GM18511 (cell line): ENCODE data around the gene CCDC3.
"Not testable (repeated sequence)": the region's sequence is repeated elsewhere in the genome, so short reads cannot be mapped to it uniquely, and the experiment has no call there.

ENCODE experiments used
- ATAC-seq: cut with Tn5 transposase; IDR thresholded peaks from one replicate; pipeline ENCODE4 v1.9.1; 2021; ENCODE audit warnings: mild to moderate bottlenecking, moderate library complexity; ENCODE audit not compliant: unreplicated experiment

Gene CCDC3

DNA sequence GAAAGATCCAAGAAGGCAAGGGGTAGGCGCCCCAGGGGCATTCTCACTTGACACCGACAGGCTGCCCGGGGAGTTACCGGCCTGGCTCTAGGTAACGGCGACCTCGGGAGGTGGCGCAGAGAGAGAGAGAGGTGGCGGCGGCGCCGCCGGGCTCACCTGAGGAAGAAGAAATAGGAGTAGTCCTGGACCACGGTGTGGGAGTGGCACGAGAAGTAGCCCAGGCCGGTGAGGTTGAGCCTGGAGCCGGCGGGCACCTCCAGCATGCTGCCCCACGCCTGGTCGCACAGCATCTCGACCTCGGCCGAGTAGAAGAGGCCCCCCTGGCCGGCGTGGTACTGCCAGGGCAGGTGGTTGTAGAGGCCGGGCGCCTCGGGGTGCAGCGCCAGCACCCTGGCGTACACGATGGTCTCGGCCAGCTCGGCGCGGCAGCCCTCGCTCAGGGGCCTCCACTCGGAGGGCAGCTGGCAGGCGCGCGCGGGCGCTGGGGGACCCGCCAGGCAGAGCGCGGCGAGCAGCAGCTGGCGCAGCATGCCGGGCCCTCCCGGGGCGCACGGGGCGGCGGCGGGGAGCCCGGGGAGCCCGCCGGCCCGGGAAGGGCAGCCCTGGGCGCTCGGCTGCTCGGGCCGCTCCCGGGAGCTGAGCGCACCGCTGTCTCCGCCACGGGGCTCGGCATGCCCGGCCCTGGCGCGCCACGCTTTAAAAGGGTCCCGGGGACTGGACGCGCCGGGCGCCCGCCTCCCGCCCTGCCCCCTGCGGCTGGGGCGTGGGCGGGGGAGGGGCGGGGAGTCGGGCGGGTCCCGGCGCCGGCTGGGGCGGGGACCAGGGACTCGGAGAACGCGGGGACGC, at the start of gene CCDC3:
Gene CCDC3, minus strand, starts transcription at position 673 of the 846 bp plus-strand sequence. Its CDS starts 143 bp downstream, at position 530.
- ATAC-seq: no peak

DNA sequence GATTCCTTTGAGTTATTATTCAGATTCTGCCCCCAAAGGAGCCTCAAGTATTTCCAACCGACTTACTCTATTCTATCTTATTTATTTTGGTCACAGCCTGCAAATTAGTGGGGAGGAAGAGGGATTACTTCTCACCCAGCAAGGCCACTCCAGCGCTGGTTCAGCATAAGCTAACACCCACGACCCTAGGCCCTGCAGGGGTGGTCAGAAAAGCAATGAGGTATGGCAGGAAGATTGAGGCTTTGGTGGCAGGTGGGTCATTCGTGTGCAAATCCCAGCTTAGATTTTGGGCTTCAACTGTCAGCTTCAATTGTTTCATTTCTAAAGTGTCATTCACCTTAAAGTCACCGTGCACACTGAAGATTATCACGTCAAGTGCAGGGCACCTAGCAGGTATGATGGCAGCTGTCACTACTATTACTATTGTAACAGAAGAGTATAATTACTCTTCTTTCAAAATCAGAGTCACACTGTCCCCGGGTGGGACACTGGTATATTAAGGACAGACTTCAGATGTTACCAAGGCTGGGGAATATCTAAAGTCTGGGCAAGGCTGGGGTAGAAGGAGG, 49.7 kb upstream of the CCDC3 start:
- no peak for ATAC-seq

DNA sequence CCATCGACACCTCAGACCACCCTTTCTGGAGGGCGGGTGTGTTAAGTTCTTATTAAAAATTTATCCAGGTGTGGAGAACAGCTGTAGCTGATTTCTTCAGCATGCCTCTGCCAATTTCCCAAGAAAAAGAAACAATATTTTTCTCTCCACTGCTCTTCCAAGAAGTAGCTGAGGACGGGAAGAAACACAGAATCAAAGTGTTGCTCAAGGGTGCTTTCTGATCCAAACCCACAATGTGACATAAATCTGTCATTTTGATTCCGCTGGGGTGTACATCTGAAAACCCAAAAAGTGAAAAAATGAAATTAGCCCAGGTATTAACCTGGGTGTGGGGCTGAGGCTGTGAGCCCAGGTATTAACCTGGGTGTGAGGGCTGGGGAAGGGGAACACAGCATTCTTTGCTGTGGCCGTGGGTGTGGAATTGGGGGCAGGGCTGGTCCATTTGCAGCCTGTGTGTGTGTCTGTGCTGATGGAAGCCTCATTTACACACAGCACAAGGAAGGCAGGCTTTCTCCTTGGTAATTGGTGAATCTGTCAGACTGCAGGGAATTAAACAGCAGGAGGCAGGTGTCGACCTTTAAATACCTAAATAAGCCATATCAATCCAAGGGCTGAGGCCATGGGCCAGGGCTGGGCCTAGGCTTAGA, 48.4 kb upstream of the CCDC3 start:
- ATAC-seq: no peak

DNA sequence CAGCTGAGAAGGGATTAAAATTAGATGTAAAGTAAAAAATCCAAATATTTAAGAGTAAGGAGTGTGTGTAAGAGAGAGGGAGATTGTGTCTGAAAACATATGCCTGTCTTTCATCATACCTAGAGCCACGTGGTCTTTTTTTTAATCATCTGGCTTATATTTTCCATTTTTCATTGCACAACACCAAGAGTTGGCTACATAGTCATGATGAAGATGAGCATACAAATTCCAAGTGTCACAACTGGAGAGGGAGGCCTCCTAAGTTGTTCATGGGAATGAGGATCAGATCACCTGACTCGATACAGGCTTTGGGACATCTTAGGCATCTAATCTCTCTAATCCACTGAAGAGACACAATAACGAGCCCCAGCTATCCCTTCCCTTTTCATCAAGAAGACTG, 47.2 kb upstream of the CCDC3 start:
- no peak for ATAC-seq

DNA sequence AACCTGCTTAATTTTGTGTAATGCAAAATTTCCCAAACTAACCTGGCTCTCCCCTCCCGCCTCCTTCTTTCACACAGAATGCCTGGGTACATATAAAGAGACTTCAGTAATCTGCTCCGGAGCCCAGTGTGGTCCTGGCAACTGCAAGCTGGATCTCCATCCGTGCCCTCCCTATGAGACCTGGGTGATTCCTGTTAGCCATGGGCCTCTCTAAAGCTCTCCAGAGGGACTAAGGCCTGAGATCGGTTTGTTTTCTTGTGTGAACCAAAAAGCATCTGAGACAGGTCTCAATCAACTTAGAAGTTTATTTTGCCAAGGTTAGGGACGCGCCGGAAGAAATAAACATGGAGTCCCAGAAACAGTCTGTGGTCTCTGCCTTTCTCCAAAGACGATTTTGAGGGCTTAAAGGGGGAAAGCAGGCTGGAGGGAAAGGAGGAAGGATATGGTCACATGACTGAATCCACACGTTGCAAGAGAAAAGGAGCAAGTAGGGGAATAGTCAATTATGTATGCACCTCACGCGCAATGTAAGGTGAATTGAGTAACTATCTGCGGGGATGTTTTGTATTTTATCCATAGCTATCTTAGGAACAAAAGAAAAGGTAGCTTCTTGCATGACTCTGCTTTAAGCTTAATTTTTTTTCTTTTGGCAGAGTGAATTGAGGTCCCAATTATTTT, 46.2 kb upstream of the CCDC3 start:
- ATAC-seq: no peak

DNA sequence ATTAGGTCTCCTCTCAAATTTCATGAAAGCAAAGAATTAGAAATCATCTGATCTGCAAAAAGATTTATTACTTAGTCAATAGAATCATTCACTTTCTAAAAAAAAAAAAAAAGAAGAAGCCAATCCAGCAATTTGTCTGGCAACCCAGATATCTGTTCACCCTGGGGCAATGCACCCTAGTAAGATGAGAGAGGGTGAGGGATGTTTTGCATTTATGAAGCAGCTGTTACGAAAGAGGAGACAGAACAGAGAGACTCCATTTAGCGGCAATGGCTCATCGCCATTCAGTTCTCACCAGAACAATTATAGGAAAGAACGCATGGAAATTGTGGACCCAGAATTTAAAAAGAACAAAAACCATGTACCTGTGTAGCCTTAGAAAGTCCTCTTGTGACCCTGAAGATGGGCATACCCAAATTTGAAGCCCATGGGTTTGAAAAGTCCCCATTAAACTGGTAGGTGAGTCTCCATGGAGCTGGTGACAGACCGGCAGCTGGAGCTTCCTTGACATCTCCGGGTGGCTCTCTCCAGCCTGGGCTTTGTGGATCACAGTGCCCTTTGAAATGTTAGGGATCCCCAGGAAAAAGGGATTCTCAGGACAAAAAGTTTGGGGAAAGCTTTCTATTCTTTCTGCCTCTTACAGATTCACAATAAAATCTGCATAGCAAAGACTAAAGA, 45.5 kb upstream of the CCDC3 start:
- ATAC-seq: no peak

DNA sequence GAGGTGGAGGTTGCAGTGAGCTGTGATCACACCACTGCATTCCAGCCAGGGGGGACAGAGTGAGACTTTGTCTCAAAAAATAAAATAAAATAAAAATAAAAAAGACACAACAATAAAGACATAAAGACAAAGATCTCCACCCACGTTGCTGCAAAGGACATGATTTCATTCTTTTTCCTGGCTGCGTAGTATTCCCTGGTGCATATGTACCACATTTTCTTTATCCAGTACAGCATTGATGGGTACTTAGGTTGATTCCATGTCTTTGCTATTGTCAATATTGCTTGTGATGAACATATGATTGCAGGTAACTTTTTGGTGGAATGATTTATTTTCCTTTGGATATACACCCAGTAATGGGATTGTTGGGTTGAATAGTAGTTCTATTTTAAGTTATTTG, 42.0 kb upstream of the CCDC3 start:
- ATAC-seq: no peak

DNA sequence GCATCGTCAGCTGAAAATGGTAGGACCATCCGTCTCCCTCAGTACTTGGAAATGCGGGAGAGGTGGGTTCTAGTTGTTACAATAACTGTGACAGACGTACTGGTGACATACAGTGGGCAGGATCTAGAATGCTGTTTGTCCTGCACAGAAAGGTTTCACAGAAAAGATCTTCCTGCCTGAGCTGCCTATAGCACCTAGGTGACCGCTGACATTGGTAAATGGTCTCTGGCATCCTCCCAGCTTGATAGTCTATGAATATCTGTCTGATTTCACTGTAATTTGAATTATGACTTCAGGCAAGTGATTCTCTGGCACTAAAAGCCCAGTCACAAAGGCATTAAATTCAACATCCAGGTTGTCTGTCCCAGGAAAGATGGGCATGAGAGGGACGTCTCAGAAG, 38.2 kb upstream of the CCDC3 start:
- ATAC-seq: no peak

DNA sequence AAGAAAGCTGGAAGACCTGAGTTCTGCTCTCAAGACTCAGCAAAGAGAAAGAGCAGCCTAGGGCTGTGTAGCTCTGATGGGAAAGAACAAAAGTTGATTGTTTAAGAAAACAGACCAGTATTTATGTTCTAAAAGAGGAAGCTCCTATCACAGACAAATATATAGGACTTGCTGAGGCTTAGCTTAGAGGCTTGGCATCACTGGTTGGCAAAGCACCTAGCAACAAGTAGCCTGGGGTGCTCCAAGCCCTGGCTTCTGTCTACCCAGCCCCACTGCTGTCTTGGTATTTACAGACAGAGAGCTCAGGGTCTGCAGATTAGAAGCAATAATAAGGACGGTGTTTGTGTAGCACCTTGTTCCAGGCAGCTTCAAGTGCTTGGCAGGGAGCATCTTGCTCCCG, 36.9 kb upstream of the CCDC3 start:
- no peak for ATAC-seq

DNA sequence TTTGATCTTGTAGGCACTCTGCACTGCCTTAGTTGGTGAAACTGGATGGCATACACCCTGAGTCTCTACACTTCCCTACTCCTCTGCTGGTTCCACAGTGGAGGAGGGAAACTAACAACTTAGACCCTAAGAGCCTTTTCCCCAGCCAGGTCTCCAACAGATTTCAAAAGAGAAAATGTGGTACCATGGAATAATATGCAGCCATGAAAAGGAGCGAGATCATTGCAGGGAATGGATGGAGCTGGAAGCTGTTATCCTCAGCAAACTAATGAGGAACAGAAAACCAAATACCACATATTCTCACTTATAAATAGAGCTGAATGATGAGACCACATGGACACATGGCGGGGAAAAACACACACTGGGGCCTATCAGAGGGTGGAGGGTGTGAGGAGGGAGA, 36.3 kb upstream of the CCDC3 start:
- ATAC-seq: no peak

DNA sequence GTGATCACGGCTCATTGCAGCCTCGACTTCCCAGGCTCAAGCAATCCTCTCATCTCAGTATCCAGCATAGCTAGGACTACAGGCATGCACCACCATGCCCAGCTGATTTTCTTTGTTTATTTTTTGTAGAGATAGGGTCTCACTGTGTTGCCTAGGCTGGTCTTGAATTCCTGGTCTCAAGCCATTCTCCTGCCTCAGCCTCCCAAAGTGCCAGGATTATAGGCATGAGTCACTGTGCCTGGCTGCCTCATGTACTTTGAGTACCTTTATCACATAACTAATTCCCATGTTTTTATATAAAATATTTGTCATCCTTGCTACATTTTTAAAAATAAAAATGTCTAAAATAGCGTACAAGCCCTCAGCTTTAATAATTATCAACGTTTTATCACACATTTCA, 35.3 kb upstream of the CCDC3 start:
- no peak for ATAC-seq

DNA sequence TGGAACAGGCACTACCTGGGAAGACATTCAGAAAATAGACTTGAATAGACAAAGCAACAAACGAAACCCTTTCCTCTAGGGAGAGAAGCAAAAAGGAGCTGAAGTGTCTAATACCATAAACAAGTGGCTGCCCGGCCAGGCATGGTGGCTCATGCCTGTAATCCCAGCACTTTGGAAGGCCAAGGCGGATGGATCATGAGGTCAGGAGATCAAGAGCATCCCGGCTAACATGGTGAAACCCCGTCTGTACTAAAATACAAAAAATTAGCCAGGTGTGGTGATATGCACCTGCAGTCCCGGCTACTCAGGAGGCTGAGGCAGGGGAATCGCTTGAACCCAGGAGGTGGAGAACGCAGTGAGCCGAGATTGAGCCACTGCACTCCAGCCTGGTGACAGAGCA, 34.2 kb upstream of the CCDC3 start:
- not testable (repeated sequence) for ATAC-seq

DNA sequence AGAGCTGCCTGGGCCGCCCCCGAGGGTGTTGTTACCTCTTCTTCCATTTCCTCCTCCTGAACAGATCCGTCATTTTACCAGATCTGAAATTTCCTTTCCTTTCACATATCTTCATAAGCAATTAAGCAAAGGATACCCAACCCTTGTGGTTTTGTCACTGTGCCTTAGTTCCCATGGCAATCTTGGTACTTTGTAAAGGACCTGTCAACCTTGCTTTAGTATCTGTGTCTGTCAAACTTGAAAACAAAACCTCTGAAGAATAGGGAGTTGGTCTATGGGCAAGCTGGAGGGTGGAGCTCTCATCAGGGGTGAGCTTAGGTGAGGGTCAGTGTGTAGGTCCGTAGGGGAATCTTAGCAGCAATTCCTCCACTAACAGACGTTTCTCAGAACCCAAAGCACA, 25.4 kb upstream of the CCDC3 start:
- ATAC-seq: no peak

DNA sequence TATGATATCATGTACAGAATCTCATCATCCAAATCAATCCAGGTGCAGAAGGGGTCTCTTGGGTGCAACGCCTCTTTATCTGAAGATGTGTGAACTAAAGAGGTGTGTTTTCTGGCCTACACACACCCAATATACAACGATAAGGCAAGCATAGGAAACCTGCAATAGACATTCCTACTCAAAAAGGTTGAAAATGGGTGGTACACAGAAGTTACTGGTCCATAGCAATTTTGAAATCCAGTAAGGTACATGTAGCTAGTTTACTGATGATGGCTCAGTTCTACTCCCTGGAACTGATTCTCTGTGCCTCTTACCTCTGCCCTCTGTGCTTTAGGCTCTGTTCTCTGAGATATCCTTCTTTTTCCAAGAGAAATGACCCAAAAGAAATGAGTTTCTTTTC, 22.2 kb upstream of the CCDC3 start:
- no peak for ATAC-seq

DNA sequence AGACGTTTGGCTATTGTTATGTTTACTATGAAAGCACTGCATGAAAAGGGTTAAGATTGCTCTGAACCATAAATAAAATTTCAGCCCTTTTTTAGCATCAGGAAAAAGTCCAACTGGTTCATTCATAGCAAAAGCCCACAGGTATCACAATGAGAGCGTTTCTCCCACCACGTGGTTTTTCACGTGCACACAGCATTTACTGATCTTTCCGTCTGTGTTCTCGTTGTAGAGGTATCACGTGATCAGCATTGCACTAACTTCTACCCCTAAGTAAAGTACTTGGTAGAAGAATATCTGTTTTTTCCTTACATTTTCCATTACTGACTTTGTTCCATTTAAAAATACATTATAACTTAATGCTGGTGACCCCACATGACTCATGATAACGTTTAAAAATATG, 17.8 kb upstream of the CCDC3 start:
- ATAC-seq: no peak

DNA sequence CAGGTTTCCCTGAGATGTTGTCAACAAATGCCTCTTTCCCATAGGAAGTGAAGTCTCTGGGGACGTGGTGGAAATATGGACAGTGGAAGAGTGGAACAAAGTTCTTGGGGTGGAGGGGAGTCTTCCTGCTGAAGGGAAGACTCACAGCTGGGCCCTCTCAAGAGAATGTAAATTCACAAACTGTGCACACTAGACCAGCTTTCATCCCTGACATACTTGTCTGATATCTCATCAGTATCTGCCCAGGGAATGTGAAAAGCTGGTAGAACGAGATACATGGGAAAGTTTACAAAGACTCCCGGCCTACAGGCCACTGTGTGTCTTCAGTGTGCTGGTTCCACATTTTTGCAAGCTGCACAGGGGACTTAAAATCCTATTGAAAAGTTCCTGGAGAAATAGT, 16.7 kb upstream of the CCDC3 start:
- no peak for ATAC-seq

DNA sequence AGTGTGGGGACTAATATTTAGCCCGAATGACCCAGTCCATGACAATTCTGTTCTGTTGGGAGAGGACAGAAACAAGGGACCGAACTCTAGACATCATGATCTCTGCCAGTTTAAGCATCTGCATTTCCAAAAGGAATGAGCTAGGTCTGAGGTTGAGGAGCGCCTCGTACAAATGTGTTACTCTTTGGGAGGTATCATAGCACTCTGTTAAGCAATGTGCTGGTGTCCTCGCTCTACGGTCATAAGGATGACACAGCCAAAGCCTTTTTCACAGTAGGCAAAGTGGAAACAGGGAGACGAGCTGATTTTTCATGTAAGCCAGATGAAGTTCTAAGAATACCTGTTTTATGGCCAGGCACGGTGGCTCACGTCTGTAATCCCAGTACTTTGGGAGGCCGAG, 15.4 kb upstream of the CCDC3 start:
- no peak for ATAC-seq

DNA sequence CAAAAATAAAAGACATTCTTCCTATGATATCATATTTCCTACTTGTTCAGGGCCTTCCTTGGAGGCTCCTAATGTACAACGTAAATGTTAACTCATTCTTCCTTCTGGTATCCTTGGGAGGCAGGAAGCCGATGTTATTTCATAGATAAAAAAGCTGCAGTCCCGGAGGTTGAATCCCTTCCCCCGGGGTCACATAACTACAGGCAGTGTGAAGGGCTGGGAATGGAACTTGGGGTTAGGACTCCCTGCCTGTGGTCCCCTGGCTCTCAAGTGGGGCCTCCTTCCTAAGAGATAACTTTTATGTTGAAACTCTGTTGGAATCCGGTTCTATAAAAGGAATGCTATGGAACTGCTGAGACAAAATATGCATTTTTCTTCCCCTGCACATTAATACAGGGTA, 14.9 kb upstream of the CCDC3 start:
- no peak for ATAC-seq

DNA sequence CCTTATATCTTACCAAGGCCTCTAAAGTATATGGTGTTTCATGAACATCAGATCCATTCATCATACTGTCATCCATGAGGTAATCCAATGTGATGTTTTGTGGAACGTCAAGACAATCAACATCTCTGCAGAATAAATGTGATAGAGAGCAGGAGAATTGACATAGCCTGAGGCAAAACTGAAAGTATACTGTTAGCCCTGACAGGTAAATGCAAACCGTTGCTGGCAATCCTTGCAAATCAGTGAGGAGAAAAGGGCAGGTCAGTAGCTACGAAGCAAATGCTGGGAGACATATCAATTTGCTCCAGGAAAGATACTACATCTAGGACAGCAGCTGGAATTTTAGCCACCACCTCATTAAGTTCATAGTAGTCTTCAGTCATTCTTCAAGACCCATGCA, 4.5 kb upstream of the CCDC3 start:
- ATAC-seq: no peak

DNA sequence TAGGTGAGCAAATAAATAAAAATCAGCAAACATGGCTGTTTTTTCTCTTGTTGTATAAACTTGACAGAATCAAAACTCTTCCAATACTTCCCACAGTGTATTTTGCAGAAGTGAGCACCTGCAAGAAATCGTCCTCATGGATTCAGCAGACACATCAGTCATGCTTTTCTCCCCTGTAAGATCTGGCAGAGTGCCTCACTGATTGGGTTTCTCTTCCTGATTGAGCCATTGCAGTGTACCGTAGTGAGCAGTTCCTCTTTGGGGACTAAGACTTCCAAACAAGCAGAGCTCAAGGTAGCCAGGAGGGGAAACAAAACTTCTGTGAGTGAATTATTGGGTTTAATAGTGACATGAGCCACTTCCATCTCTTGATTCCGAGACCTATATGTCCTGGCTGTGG, 2.2 kb upstream of the CCDC3 start:
- no peak for ATAC-seq

DNA sequence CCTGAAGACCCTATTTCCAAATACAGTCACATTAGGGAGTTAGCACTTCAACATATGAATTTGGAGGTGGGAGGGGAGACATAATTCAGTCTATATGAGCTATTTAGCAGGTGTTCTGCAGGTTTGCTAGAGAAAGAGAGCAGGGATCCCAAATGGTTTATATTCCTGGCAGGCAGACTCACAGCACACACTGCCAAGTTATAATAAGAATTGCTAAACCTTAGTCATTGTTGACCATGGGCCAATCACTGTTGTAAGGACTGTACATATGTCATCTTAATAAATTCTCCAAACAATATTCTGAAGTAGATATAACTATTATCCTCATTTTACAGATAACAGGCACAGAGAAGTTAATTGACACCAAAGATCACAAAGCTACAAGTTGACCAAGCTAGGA, 1.5 kb upstream of the CCDC3 start:
- ATAC-seq: no peak
